ENCODE results near the gene IQCN. TPM values are rescaled to one million over a fixed set of nuclear protein-coding genes. Genes with fewer than 3 reads are reported as not detected.
A peak's percentile ranks its signal among the peaks of the same experiment; 100 is the strongest.

Gene IQCN
- total and polyA plus RNA-seq, 2 of the 4 experiments (the other 2 are of a cell fraction): 0.18 to 0.67 TPM

DNA sequence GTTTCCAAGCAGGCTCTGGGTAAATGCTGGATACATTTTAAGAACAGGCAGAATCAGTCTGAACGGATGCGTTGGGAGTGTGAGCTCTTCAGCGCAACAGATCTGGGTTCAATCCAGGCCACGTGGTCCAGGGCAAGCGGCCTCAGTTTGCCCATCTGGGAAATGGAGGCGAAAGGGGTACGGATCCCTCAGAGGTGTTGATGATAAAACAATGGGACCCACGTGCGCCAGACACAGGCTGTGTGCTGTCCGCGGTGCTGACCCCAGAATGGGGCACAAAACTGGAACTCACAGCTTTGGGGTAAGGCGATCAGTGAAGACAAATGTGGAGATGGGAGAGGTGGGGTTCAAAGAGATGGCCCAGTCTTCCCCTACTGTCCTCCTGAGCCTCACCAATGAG is 34.9 kb downstream of the IQCN start:
- Histone ChIP-seq H3K27me3 (ENCODE audit: control insufficient read depth, insufficient read depth, low read length) (peaks cover 10% of the 10 kb centered on the region), H3K9me3 (ENCODE audit: control insufficient read depth, insufficient read depth, low read length) (no peaks in the 10 kb centered on the region), H2AFZ (replicated peaks; ENCODE audit: low read length, poor library complexity) (no peak overlapping the region), H3K4ac (ENCODE audit: low read depth, low read length) (no peak overlapping the region), H3K9me1 (ENCODE audit: insufficient read depth, low read length) (no peaks in the 10 kb centered on the region), H2BK15ac (ENCODE audit: low read depth, low read length) (no peak overlapping the region), H3K36me3 (ENCODE audit: control insufficient read depth, insufficient read depth, low read length) (no peaks in the 10 kb centered on the region), H3K4me2 (ENCODE audit: low read depth, low read length) (no peak overlapping the region), H2BK20ac (ENCODE audit: low read depth, low read length) (no peak overlapping the region), H3K56ac (ENCODE audit: extremely low read depth, insufficient read depth, low read length) (no peak overlapping the region), H3K14ac (replicated peaks; ENCODE audit: low read depth, low read length) (no peak overlapping the region), H3K9ac (ENCODE audit: low read depth, low read length) (no peak overlapping the region), H4K8ac (ENCODE audit: low read depth in 2 of 2, low read length in 2 of 2) (no peak overlapping the region), H3K79me1 (ENCODE audit: low read depth in 1 of 2, low read length in 2 of 2) (no peaks in the 10 kb centered on the region), H2AK5ac (ENCODE audit: low read depth, low read length) (no peak overlapping the region), H2AK9ac (replicated peaks; ENCODE audit: low read depth, low read length, poor library complexity) (no peak overlapping the region), H3K23ac (ENCODE audit: low read depth, low read length) (no peak overlapping the region), H2BK5ac (ENCODE audit: low read depth, low read length, poor library complexity, severe bottlenecking) (no peak overlapping the region), H4K91ac (ENCODE audit: insufficient read depth, low read depth, low read length) (no peak overlapping the region), H2BK120ac (ENCODE audit: low read depth, low read length) (no peak overlapping the region), H4K20me1 (ENCODE audit: insufficient read depth, low read length) (no peaks in the 10 kb centered on the region; the same call in none of the 2 replicates), H4K5ac (ENCODE audit: low read depth, low read length) (no peak overlapping the region), H3K4me3 (ENCODE audit: insufficient read depth, low read depth, low read length) (no peak overlapping the region), H3K4me1 (ENCODE audit: control insufficient read depth, insufficient read depth, low read length) (no peaks in the 10 kb centered on the region), H3K18ac (ENCODE audit: low read depth, low read length) (no peak overlapping the region), H3K27ac (ENCODE audit: insufficient read depth, low read length) (no peak overlapping the region)
- DNase-seq: no peak
- ChIA-PET CTCF (no interaction called here), POLR2A (ENCODE audit: unreplicated experiment) (no interaction called here)
- WGBS, 2 experiments (ENCODE audit: extremely low coverage in 2 of 2, insufficient read length in 1 of 2): 44% methylated on average over 7 of the region's 12 CpGs; no CpG with 5 or more reads in 1 of the 2 experiments
- in situ Hi-C loops (cut with MboI; ENCODE audit: low sequenced_read_pairs): no loop called here
- ATAC-seq (ENCODE audit: low read depth): peak; percentile 49; the same call in 1 of the 2 replicates
- dilution Hi-C loops (cut with HindIII; ENCODE audit: low sequenced_read_pairs, unreplicated experiment): no loop called here
- intact Hi-C loops (cut with micrococcal nuclease): no loop called here
- BruUV-seq (replicated peaks): no TSS peak
- TF ChIP-seq BHLHE40 (IDR thresholded peaks at IDR 0.05; ENCODE audit: low read depth, low read length) (peak; percentile 88), MXI1 (IDR thresholded peaks at IDR 0.05; ENCODE audit: borderline replicate concordance, low read depth, low read length) (peak; percentile 92), RFX5 (IDR thresholded peaks at IDR 0.05; ENCODE audit: low read depth, low read length) (no peak), SMC3 (IDR thresholded peaks at IDR 0.05; ENCODE audit: low read depth, low read length) (no peak)
- TF ChIP-seq, protein P1, sequence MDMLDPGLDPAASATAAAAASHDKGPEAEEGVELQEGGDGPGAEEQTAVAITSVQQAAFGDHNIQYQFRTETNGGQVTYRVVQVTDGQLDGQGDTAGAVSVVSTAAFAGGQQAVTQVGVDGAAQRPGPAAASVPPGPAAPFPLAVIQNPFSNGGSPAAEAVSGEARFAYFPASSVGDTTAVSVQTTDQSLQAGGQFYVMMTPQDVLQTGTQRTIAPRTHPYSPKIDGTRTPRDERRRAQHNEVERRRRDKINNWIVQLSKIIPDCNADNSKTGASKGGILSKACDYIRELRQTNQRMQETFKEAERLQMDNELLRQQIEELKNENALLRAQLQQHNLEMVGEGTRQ (IDR thresholded peaks at IDR 0.05; ENCODE audit: low read depth, low read length): peak; percentile 52; the same call in 1 of the 2 replicates

Data from IMR-90 (cell line).